Neural cell (in vitro differentiated cells): ENCODE results near the gene RRP15.

ENCODE experiments used
- CTCF ChIP-seq: fragments of 450-650 bp; IDR thresholded peaks from 2 replicates; pipeline ENCODE4 v1.5.1; 2014; ENCODE audit warnings: antibody characterized with exemption, mild to moderate bottlenecking, moderate library complexity; ENCODE audit not compliant: poor library complexity, severe bottlenecking
- POLR2AphosphoS5 ChIP-seq: IDR thresholded peaks from 2 replicates; pipeline ENCODE4 v1.6.1; 2012

- TF ChIP-seq CTCF (no peak), POLR2AphosphoS5 (no peak)
Observed at GRCh38 chr1:218305472-218306064, 20.5 kb downstream of the RRP15 start.
